C4-2B (cell line): Measurements from ENCODE around the gene NOVA1.

Experiments used
- H3K27ac ChIP-seq: fragments of 450-650 bp; 2 replicates; pipeline ENCODE4 v1.5.1; 2017
- CTCF ChIP-seq: fragments of 450-650 bp; conservative IDR thresholded peaks from 2 replicates; pipeline ENCODE4 v1.5.1; 2017; ENCODE audit warnings: mild to moderate bottlenecking
- ZFX ChIP-seq: fragments of 450-650 bp; IDR thresholded peaks from 2 replicates; pipeline ENCODE4 v1.6.1; 2017

NOVA1 gene

GRCh38 chr14:26444822-26445221, 153.0 kb downstream of the NOVA1 start:
- TF ChIP-seq ZFX (no peak), CTCF (no peak)
- H3K27ac ChIP-seq, result no peak overlapping the region

- TF ChIP-seq CTCF (no peak), ZFX (no peak)
Observed at GRCh38 chr14:26443654-26444053, 154.2 kb downstream of the NOVA1 start.

GRCh38 chr14:26429205-26429604, 168.6 kb downstream of the NOVA1 start:
- no peak for TF ChIP-seq CTCF
- TF ChIP-seq ZFX, result no peak
- no peak overlapping the region for H3K27ac ChIP-seq

More at GRCh38 chr14:26443654-26444053, 154.2 kb downstream of the NOVA1 start:
- H3K27ac ChIP-seq, result no peak overlapping the region

GRCh38 chr14:26427097-26427496, 170.7 kb downstream of the NOVA1 start:
- no peak overlapping the region for H3K27ac ChIP-seq
- no peak for TF ChIP-seq CTCF
- no peak for TF ChIP-seq ZFX

GRCh38 chr14:26424537-26424936, 173.3 kb downstream of the NOVA1 start:
- TF ChIP-seq ZFX, result no peak
- TF ChIP-seq CTCF, result no peak
- no peak overlapping the region for H3K27ac ChIP-seq

- TF ChIP-seq ZFX (no peak), CTCF (no peak)
- peak overlapping the region; percentile 41; the same call in 1 of the 2 replicates for H3K27ac ChIP-seq
Observed at GRCh38 chr14:26415618-26416123, 182.2 kb downstream of the NOVA1 start.

- TF ChIP-seq CTCF, result no peak
- TF ChIP-seq ZFX, result no peak
- H3K27ac ChIP-seq, result no peak overlapping the region
Observed at GRCh38 chr14:26414926-26415325, 182.9 kb downstream of the NOVA1 start.
